ENCODE measurements around the gene E4F1. TPM values are rescaled to one million over a fixed set of nuclear protein-coding genes. Genes with fewer than 3 reads are reported as not detected.

Gene E4F1
- total and polyA plus RNA-seq, 9 of the 15 experiments (the other 6 are each of a cell fraction or from before 2014, with no cell fraction given), result 0.48 to 94.9 (median 20.4) TPM

DNA sequence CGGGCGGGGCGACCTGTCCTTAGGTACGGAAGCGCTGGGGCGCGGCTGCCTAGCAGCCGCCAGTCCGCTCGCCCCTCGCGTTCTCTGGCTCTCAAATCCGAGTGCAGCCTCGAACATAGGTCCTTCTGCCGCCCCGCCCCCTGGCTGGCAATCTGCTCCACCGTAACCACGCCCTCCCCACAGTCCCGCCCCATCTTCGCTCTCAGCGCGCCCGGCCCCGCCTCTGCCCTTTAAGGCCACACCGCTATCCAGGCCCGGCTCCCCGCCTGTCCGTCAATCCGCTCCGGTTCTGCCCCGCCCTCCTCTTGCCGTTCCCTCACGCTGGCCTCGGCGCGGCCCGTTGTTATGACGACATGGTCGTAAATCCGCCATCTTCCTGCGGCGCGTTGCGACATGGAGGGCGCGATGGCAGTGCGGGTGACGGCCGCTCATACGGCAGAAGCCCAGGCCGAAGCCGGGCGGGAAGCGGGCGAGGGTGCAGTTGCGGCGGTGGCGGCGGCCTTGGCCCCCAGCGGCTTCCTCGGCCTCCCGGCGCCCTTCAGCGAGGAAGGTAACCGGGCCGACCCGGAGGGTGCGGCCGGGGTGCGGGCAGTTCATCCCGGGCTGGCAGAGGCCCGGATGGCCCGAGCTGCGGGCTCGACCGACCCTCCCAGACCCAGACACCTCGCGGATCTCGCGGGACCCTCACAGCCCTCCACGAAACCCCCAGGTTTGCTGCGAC is at the start of gene E4F1 (continued):
- TF ChIP-seq, protein P1, sequence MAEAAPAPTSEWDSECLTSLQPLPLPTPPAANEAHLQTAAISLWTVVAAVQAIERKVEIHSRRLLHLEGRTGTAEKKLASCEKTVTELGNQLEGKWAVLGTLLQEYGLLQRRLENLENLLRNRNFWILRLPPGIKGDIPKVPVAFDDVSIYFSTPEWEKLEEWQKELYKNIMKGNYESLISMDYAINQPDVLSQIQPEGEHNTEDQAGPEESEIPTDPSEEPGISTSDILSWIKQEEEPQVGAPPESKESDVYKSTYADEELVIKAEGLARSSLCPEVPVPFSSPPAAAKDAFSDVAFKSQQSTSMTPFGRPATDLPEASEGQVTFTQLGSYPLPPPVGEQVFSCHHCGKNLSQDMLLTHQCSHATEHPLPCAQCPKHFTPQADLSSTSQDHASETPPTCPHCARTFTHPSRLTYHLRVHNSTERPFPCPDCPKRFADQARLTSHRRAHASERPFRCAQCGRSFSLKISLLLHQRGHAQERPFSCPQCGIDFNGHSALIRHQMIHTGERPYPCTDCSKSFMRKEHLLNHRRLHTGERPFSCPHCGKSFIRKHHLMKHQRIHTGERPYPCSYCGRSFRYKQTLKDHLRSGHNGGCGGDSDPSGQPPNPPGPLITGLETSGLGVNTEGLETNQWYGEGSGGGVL (CRISPR knock-in tag; IDR thresholded peaks at IDR 0.05), result no peak
- TF ChIP-seq NFE2 (IDR thresholded peaks at IDR 0.05; ENCODE audit: low read depth) (peak; percentile 8; the same call in 1 of the 2 replicates), SNRNP70 (optimal IDR thresholded peaks at IDR 0.05; ENCODE audit: low read depth, low read length) (no peak), ETV5 (CRISPR knock-in tag; IDR thresholded peaks at IDR 0.05; ENCODE audit: low read depth) (no peak; the same call in 1 of the 2 replicates), ZFP36 (IDR thresholded peaks at IDR 0.05; ENCODE audit: low read depth, low read length, partially characterized antibody) (no peak), OTX1 (CRISPR knock-in tag; IDR thresholded peaks at IDR 0.05) (no peak), ZNF766 (CRISPR knock-in tag; conservative IDR thresholded peaks at IDR 0.05) (no peak), EZH2 (IDR thresholded peaks at IDR 0.05; ENCODE audit: borderline replicate concordance, low read depth, low read length) (no peak), ZBED1 (IDR thresholded peaks at IDR 0.05) (no peak), ZNF354B (CRISPR knock-in tag; IDR thresholded peaks at IDR 0.05) (no peak), YY1 (IDR thresholded peaks at IDR 0.05; ENCODE audit: borderline replicate concordance in 1 of 3, control insufficient read depth in 1 of 3, extremely low read depth in 1 of 3, insufficient read depth in 3 of 3, insufficient read length in 1 of 3, insufficient replicate concordance in 2 of 3, low read depth in 1 of 3, low read length in 2 of 3) (peak; percentile 46 to 93 (median 87)), ETV1 (tag; conservative IDR thresholded peaks at IDR 0.05; ENCODE audit: low read depth) (no peak), TRIM28 (IDR thresholded peaks at IDR 0.05) (no peak), MTA3 (IDR thresholded peaks at IDR 0.05; ENCODE audit: borderline replicate concordance) (peak; percentile 58; the same call in 1 of the 2 replicates), TRIM24 (IDR thresholded peaks at IDR 0.05) (no peak)
- TF ChIP-seq, protein P2, sequence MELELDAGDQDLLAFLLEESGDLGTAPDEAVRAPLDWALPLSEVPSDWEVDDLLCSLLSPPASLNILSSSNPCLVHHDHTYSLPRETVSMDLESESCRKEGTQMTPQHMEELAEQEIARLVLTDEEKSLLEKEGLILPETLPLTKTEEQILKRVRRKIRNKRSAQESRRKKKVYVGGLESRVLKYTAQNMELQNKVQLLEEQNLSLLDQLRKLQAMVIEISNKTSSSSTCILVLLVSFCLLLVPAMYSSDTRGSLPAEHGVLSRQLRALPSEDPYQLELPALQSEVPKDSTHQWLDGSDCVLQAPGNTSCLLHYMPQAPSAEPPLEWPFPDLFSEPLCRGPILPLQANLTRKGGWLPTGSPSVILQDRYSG (tag; conservative IDR thresholded peaks at IDR 0.05; ENCODE audit: low read depth), result no peak
- TF ChIP-seq, protein P3, sequence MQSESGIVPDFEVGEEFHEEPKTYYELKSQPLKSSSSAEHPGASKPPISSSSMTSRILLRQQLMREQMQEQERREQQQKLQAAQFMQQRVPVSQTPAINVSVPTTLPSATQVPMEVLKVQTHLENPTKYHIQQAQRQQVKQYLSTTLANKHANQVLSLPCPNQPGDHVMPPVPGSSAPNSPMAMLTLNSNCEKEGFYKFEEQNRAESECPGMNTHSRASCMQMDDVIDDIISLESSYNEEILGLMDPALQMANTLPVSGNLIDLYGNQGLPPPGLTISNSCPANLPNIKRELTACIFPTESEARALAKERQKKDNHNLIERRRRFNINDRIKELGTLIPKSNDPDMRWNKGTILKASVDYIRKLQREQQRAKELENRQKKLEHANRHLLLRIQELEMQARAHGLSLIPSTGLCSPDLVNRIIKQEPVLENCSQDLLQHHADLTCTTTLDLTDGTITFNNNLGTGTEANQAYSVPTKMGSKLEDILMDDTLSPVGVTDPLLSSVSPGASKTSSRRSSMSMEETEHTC (IDR thresholded peaks at IDR 0.05), result no peak
- TF ChIP-seq, protein P4, sequence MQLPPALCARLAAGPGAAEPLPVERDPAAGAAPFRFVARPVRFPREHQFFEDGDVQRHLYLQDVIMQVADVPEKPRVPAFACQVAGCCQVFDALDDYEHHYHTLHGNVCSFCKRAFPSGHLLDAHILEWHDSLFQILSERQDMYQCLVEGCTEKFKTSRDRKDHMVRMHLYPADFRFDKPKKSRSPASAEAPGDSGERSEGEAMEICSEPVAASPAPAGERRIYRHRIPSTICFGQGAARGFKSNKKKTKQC (CRISPR knock-in tag; IDR thresholded peaks at IDR 0.05), result 0 out of 2 replicates have a peak, but pooled peaks have one; percentile 51
- TF ChIP-seq, protein P5, sequence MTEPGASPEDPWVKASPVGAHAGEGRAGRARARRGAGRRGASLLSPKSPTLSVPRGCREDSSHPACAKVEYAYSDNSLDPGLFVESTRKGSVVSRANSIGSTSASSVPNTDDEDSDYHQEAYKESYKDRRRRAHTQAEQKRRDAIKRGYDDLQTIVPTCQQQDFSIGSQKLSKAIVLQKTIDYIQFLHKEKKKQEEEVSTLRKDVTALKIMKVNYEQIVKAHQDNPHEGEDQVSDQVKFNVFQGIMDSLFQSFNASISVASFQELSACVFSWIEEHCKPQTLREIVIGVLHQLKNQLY (CRISPR knock-in tag; conservative IDR thresholded peaks at IDR 0.05), result no peak

Data from K562 (cell line).